Neuronal stem cell (in vitro differentiated cells): ENCODE data around the gene ADCK1.
"Not testable (repeated sequence)": the region's sequence is repeated elsewhere in the genome, so short reads cannot be mapped to it uniquely, and the experiment has no call there.

Source experiments
- DNase-seq: peaks from one replicate; pipeline ENCODE4 v3.0.0-alpha.2; 2013; ENCODE audit warnings: low spot score
- H2AFZ ChIP-seq: one replicate; pipeline ENCODE4 v1.6.1; 2013; ENCODE audit warnings: mild to moderate bottlenecking, low read length, inconsistent platforms
- H2AK5ac ChIP-seq: 2 replicates; pipeline ENCODE4 v1.6.1; 2013; ENCODE audit warnings: low read depth, mild to moderate bottlenecking, inconsistent platforms, low read length, moderate library complexity, mixed read lengths
- H2BK120ac ChIP-seq: 2 replicates; pipeline ENCODE4 v1.6.1; 2013; ENCODE audit warnings: low read depth, mild to moderate bottlenecking, inconsistent platforms, low read length, moderate library complexity, mixed read lengths
- H2BK12ac ChIP-seq: one replicate; pipeline ENCODE4 v1.6.1; 2013; ENCODE audit warnings: low read length, inconsistent platforms
- H2BK15ac ChIP-seq: 2 replicates; pipeline ENCODE4 v1.6.1; 2013; ENCODE audit warnings: mild to moderate bottlenecking, low read length, inconsistent platforms, mixed read lengths
- H2BK5ac ChIP-seq: one replicate; pipeline ENCODE4 v1.6.1; 2013; ENCODE audit warnings: inconsistent platforms, mild to moderate bottlenecking, low read length, moderate library complexity
- H3K14ac ChIP-seq: one replicate; pipeline ENCODE4 v1.6.1; 2013; ENCODE audit warnings: low read length, inconsistent platforms
- H3K18ac ChIP-seq: 2 replicates; pipeline ENCODE4 v1.6.1; 2013; ENCODE audit warnings: low read length, inconsistent platforms
- H3K23ac ChIP-seq: 2 replicates; pipeline ENCODE4 v1.6.1; 2013; ENCODE audit warnings: low read depth, mild to moderate bottlenecking, mixed read lengths, low read length, inconsistent platforms; ENCODE audit not compliant: poor library complexity
- H3K27ac ChIP-seq: replicated peaks from 3 replicates; pipeline ENCODE4 v1.5.1; 2013; ENCODE audit warnings: low read length, inconsistent platforms
- H3K27me3 ChIP-seq, 3 experiments: 2 replicates each; pipeline ENCODE4 v1.6.1; 2013; ENCODE audit warnings: low read length in 3 of 3, mild to moderate bottlenecking in 2 of 3, inconsistent platforms in 1 of 3, low read depth in 1 of 3, mixed read lengths in 1 of 3, moderate library complexity in 1 of 3; ENCODE audit not compliant: control insufficient read depth in 3 of 3, insufficient read depth in 3 of 3
- H3K36me3 ChIP-seq, 2 donors: replicated peaks in 1 of 2; 2 replicates each; pipeline ENCODE4 v1.6.1; 2013; ENCODE audit warnings: low read length in 2 of 2; ENCODE audit not compliant: control insufficient read depth in 2 of 2, insufficient read depth in 2 of 2
- H3K4ac ChIP-seq: 2 replicates; pipeline ENCODE4 v1.6.1; 2013; ENCODE audit warnings: inconsistent platforms, mild to moderate bottlenecking, low read length, moderate library complexity
- H3K4me1 ChIP-seq, 2 donors: 1 replicate in 1 of 2; 2 replicates in 1 of 2; pipeline ENCODE4 v1.6.1; 2013; ENCODE audit warnings: low read length in 2 of 2, low read depth in 1 of 2; ENCODE audit not compliant: control insufficient read depth in 2 of 2, insufficient read depth in 1 of 2
- H3K4me2 ChIP-seq: one replicate; pipeline ENCODE4 v1.6.1; 2013; ENCODE audit warnings: mild to moderate bottlenecking, low read length, inconsistent platforms; ENCODE audit not compliant: insufficient read depth, poor library complexity, severe bottlenecking
- H3K4me3 ChIP-seq, 2 donors: 2 replicates each; pipeline ENCODE4 v1.5.1; 2013; ENCODE audit warnings: low read length in 2 of 2, mild to moderate bottlenecking in 2 of 2, inconsistent platforms in 1 of 2, moderate library complexity in 1 of 2
- H3K79me1 ChIP-seq: one replicate; pipeline ENCODE4 v1.6.1; 2013; ENCODE audit warnings: low read depth, mild to moderate bottlenecking, inconsistent platforms, low read length, moderate library complexity
- H3K9ac ChIP-seq: one replicate; pipeline ENCODE4 v1.6.1; 2013; ENCODE audit warnings: mild to moderate bottlenecking, low read depth, low read length, inconsistent platforms; ENCODE audit not compliant: poor library complexity
- H3K9me3 ChIP-seq, 2 donors: replicated peaks in 1 of 2; 2 replicates each; pipeline versions ENCODE3 to v1.6.1; 2013; ENCODE audit warnings: low read length in 2 of 2, mild to moderate bottlenecking in 2 of 2, inconsistent platforms in 1 of 2, low read depth in 1 of 2, mixed read lengths in 1 of 2, moderate library complexity in 1 of 2; ENCODE audit not compliant: control insufficient read depth in 2 of 2, insufficient read depth in 1 of 2
- H4K8ac ChIP-seq: one replicate; pipeline ENCODE4 v1.6.1; 2013; ENCODE audit warnings: low read depth, mild to moderate bottlenecking, inconsistent platforms, low read length, moderate library complexity
- H4K91ac ChIP-seq: one replicate; pipeline ENCODE4 v1.6.1; 2013; ENCODE audit warnings: low read length, low read depth, mild to moderate bottlenecking, inconsistent platforms; ENCODE audit not compliant: poor library complexity
- WGBS, 2 donors: extraction: QIAGEN DNeasy Blood & Tissue Kit; methylation state at CpG; one replicate each; pipeline ENCODE4 v1.1.7; 2013; ENCODE audit warnings: missing lambda C conversion rate in 2 of 2, mixed read lengths in 1 of 2; ENCODE audit not compliant: insufficient read length in 2 of 2, insufficient replicate concordance in 1 of 2; ENCODE audit errors: extremely low coverage in 2 of 2; 5-methylcytosine and 5-hydroxymethylcytosine counted together

ADCK1 gene

GRCh38 chr14:77799456-77799855 is 453 bp upstream of the ADCK1 start:
- not testable (repeated sequence) for H4K8ac ChIP-seq, H3K18ac ChIP-seq, H3K9ac ChIP-seq, H3K14ac ChIP-seq, H3K23ac ChIP-seq, H2BK120ac ChIP-seq, DNase-seq, H3K27ac ChIP-seq, H3K4ac ChIP-seq, H4K91ac ChIP-seq, H3K27me3 ChIP-seq, H3K9me3 ChIP-seq, H2AK5ac ChIP-seq, H2BK12ac ChIP-seq, H3K4me1 ChIP-seq, H3K36me3 ChIP-seq, H3K79me1 ChIP-seq, H2BK15ac ChIP-seq
- peak overlapping the region in 1 of 2 donors; percentile 65 for H3K4me3 ChIP-seq
- WGBS, 2 donors: no CpG with 5 or more reads among the region's 13 CpGs
- H3K4me2 ChIP-seq: peak overlapping the region; percentile 80
- H2AFZ ChIP-seq: peak overlapping the region; percentile 96
- H2BK5ac ChIP-seq: peak overlapping the region; percentile 97

- H2AK5ac ChIP-seq: no peak overlapping the region
- no peaks in the 10 kb centered on the region for H3K9me3 ChIP-seq
- H2BK15ac ChIP-seq: no peak overlapping the region
- peak overlapping the region in 1 of 2 donors; percentile 65 for H3K4me3 ChIP-seq
- H3K23ac ChIP-seq: no peak overlapping the region
- H2BK5ac ChIP-seq: no peak overlapping the region
- H3K4me1 ChIP-seq: no peaks in the 10 kb centered on the region
- DNase-seq: no peak
- H3K14ac ChIP-seq: no peak overlapping the region
- H3K18ac ChIP-seq: no peak overlapping the region
- no peak overlapping the region for H4K8ac ChIP-seq
- no peak overlapping the region for H3K27ac ChIP-seq
- H3K27me3 ChIP-seq: no peaks in the 10 kb centered on the region
- WGBS, 2 donors: no CpG with 5 or more reads among the region's 1 CpG
- H2BK120ac ChIP-seq: no peak overlapping the region
- peak overlapping the region; percentile 96 for H2AFZ ChIP-seq
- no peak overlapping the region for H3K9ac ChIP-seq
- no peak overlapping the region for H2BK12ac ChIP-seq
- H3K4me2 ChIP-seq: no peak overlapping the region
- no peak overlapping the region for H3K4ac ChIP-seq
- H3K36me3 ChIP-seq: no peaks in the 10 kb centered on the region
- peaks cover 6% of the 10 kb centered on the region for H3K79me1 ChIP-seq
- H4K91ac ChIP-seq: no peak overlapping the region
These were observed 905 bp downstream of the ADCK1 start for GRCh38 chr14:77800814-77801213.

- DNase-seq: no peak
- no peak overlapping the region for H3K23ac ChIP-seq
- no CpG with 5 or more reads among the region's 6 CpGs for WGBS, 2 donors
These were observed 4.7 kb downstream of the ADCK1 start for GRCh38 chr14:77804592-77804991.

GRCh38 chr14:77805706-77806105 is 5.8 kb downstream of the ADCK1 start:
- Histone ChIP-seq H3K9ac (no peak overlapping the region), H3K4me2 (no peak overlapping the region), H3K4me1 (no peaks in the 10 kb centered on the region), H3K79me1 (no peaks in the 10 kb centered on the region), H4K91ac (no peak overlapping the region), H2BK12ac (no peak overlapping the region), H2BK120ac (no peak overlapping the region), H2BK15ac (no peak overlapping the region), H3K27ac (no peak overlapping the region), H3K4me3 (no peak overlapping the region), H2BK5ac (no peak overlapping the region), H3K18ac (no peak overlapping the region), H3K36me3 (no peaks in the 10 kb centered on the region), H3K23ac (no peak overlapping the region), H2AK5ac (no peak overlapping the region), H3K27me3 (no peaks in the 10 kb centered on the region), H3K14ac (no peak overlapping the region), H3K9me3 (peaks cover 0 to 1% of the 10 kb centered on the region in 2 donors), H2AFZ (no peak overlapping the region), H4K8ac (no peak overlapping the region), H3K4ac (no peak overlapping the region)
- WGBS, 2 donors: no CpG with 5 or more reads among the region's 6 CpGs
- DNase-seq: no peak

More at GRCh38 chr14:77804592-77804991, 4.7 kb downstream of the ADCK1 start:
- H3K18ac ChIP-seq: no peak overlapping the region
- H2AK5ac ChIP-seq: no peak overlapping the region
- H2AFZ ChIP-seq: no peak overlapping the region
- H3K4ac ChIP-seq: no peak overlapping the region
- H3K27ac ChIP-seq: no peak overlapping the region
- H2BK15ac ChIP-seq: no peak overlapping the region
- H3K4me1 ChIP-seq: no peaks in the 10 kb centered on the region
- no peak overlapping the region for H2BK5ac ChIP-seq
- H3K14ac ChIP-seq: no peak overlapping the region
- no peaks in the 10 kb centered on the region for H3K27me3 ChIP-seq
- H3K4me3 ChIP-seq: no peak overlapping the region
- no peak overlapping the region for H2BK120ac ChIP-seq
- H4K91ac ChIP-seq: no peak overlapping the region
- no peaks in the 10 kb centered on the region for H3K36me3 ChIP-seq
- no peak overlapping the region for H3K4me2 ChIP-seq
- H2BK12ac ChIP-seq: no peak overlapping the region
- H3K79me1 ChIP-seq: peaks cover 6% of the 10 kb centered on the region
- peaks cover 0 to 1% of the 10 kb centered on the region in 2 donors for H3K9me3 ChIP-seq
- H4K8ac ChIP-seq: no peak overlapping the region
- no peak overlapping the region for H3K9ac ChIP-seq
